HEK293T (cell line): ENCODE measurements around the gene PLEK.

Experiments
- CTCF ChIA-PET: fragments of 350-600 bp; formaldehyde crosslinking; extraction: SDS; loops from one replicate; lab custom pipeline; 2021; ENCODE audit warnings: antibody characterized with exemption, inconsistent platforms; lab: Yijun Ruan, JAX
- POLR2A ChIA-PET: fragments of 350-600 bp; formaldehyde crosslinking; extraction: SDS; loops from one replicate; lab custom pipeline; 2020; ENCODE audit warnings: antibody characterized with exemption, inconsistent platforms; lab: Yijun Ruan, JAX
- DNase-seq: peaks from one replicate; pipeline ENCODE4 v3.0.0; 2012; ENCODE audit warnings: mixed read lengths; ENCODE audit errors: extremely low spot score
- ARNT ChIP-seq: fragments of 450-650 bp; IDR thresholded peaks from 2 replicates; pipeline ENCODE4 v1.6.1; 2017; ENCODE audit warnings: mild to moderate bottlenecking
- BHLHE40 ChIP-seq: fragments of 450-650 bp; IDR thresholded peaks from 2 replicates; pipeline ENCODE4 v1.6.1; 2016; ENCODE audit warnings: mild to moderate bottlenecking, moderate library complexity, borderline replicate concordance
- CTBP1 ChIP-seq: fragments of 450-650 bp; IDR thresholded peaks from 2 replicates; pipeline ENCODE4 v1.6.1; 2016; ENCODE audit warnings: borderline replicate concordance
- ELF4 ChIP-seq: fragments of 450-650 bp; IDR thresholded peaks from 2 replicates; pipeline ENCODE4 v1.6.1; 2017; ENCODE audit warnings: antibody characterized with exemption
- FOXA1 ChIP-seq: fragments of 450-650 bp; IDR thresholded peaks from 2 replicates; pipeline ENCODE4 v1.6.1; 2016; ENCODE audit warnings: mild to moderate bottlenecking
- FOXK2 ChIP-seq: fragments of 450-650 bp; IDR thresholded peaks from 2 replicates; pipeline ENCODE4 v1.6.1; 2016; ENCODE audit warnings: mild to moderate bottlenecking
- FOXM1 ChIP-seq: fragments of 450-650 bp; IDR thresholded peaks from 2 replicates; pipeline ENCODE4 v1.6.1; 2017; ENCODE audit warnings: mild to moderate bottlenecking, borderline replicate concordance
- HDGF ChIP-seq: fragments of 450-650 bp; IDR thresholded peaks from 2 replicates; pipeline ENCODE4 v1.6.1; 2017; ENCODE audit warnings: antibody characterized with exemption, borderline replicate concordance
- L3MBTL2 ChIP-seq: fragments of 450-650 bp; conservative IDR thresholded peaks from 2 replicates; pipeline ENCODE4 v1.6.1; 2016; ENCODE audit warnings: mild to moderate bottlenecking
- LEF1 ChIP-seq: fragments of 450-650 bp; IDR thresholded peaks from 2 replicates; pipeline ENCODE4 v1.6.1; 2017; ENCODE audit warnings: mild to moderate bottlenecking, borderline replicate concordance
- NFRKB ChIP-seq: fragments of 450-650 bp; IDR thresholded peaks from 2 replicates; pipeline ENCODE4 v1.6.1; 2016; ENCODE audit warnings: mild to moderate bottlenecking, moderate library complexity
- SP1 ChIP-seq: fragments of 450-650 bp; IDR thresholded peaks from 2 replicates; pipeline ENCODE4 v1.6.1; 2017
- SUZ12 ChIP-seq: fragments of 450-650 bp; IDR thresholded peaks from 2 replicates; pipeline ENCODE4 v1.6.1; 2016; ENCODE audit warnings: mild to moderate bottlenecking
- TARDBP ChIP-seq: fragments of 450-650 bp; IDR thresholded peaks from 2 replicates; pipeline ENCODE4 v1.6.1; 2016
- ZNF384 ChIP-seq: fragments of 450-650 bp; IDR thresholded peaks from 2 replicates; pipeline ENCODE4 v1.6.1; 2016
- TF ChIP-seq, protein P1 (sequence below): fragments of 450-650 bp; IDR thresholded peaks from 2 replicates; pipeline ENCODE4 v1.6.1; 2016

PLEK gene

DNA sequence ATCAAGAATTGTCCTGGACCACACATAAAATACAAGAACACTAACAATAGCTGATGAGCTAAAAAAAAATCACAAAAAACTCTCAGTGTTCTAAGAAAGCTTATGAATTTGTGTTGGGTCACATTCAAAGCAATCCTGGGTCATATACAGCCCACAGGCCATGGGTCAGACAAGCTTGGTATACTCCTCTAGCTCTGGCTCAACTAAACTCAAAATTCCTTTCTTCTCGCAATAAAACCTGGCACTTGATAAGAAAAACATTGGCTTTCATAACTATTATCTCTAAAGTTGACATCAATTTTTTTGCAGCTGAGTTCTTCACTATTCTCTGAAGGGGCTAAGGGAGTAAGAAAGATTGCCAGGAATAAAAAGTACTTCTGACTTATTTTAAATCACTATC is 63.7 kb downstream of the PLEK start:
- ChIA-PET POLR2A (no interaction called here), CTCF (interaction anchor here (1.5 kb wide), 1 partner anchor 13 kb away, joined by 5 read pairs; no protein-coding TSS in a partner anchor)
- no peak for DNase-seq
- TF ChIP-seq FOXA1, result no peak

- POLR2A ChIA-PET, result no interaction called here
- DNase-seq, result no peak
- CTCF ChIA-PET, result interaction anchor here (0.6 to 1.5 kb wide), 2 partner anchors 12 to 213 kb away, joined by 4 to 5 read pairs; no protein-coding TSS in a partner anchor
- no peak for TF ChIP-seq LEF1
Measured at GRCh38 chr2:68429311-68429826, 64.3 kb downstream of the PLEK start.

GRCh38 chr2:68431316-68431972 is 66.4 kb downstream of the PLEK start:
- no peak for DNase-seq
- CTCF ChIA-PET, result no interaction called here
- TF ChIP-seq ELF4 (no peak), LEF1 (no peak), NFRKB (no peak)
- TF ChIP-seq, protein P1, sequence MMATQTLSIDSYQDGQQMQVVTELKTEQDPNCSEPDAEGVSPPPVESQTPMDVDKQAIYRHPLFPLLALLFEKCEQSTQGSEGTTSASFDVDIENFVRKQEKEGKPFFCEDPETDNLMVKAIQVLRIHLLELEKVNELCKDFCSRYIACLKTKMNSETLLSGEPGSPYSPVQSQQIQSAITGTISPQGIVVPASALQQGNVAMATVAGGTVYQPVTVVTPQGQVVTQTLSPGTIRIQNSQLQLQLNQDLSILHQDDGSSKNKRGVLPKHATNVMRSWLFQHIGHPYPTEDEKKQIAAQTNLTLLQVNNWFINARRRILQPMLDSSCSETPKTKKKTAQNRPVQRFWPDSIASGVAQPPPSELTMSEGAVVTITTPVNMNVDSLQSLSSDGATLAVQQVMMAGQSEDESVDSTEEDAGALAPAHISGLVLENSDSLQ, result no peak
- POLR2A ChIA-PET, result no interaction called here

GRCh38 chr2:68432696-68433658 is 67.9 kb downstream of the PLEK start:
- no peak for TF ChIP-seq FOXK2
- DNase-seq, result no peak
- ChIA-PET POLR2A (no interaction called here), CTCF (no interaction called here)

GRCh38 chr2:68434981-68435380 is 69.9 kb downstream of the PLEK start:
- POLR2A ChIA-PET, result no interaction called here
- CTCF ChIA-PET, result no interaction called here
- no peak for DNase-seq
- TF ChIP-seq FOXA1 (no peak), L3MBTL2 (no peak), FOXM1 (no peak), FOXK2 (no peak), CTBP1 (no peak), NFRKB (no peak), ZNF384 (no peak)

- POLR2A ChIA-PET, result no interaction called here
- DNase-seq, result no peak
- CTCF ChIA-PET, result no interaction called here
- TF ChIP-seq TARDBP (no peak), SUZ12 (no peak), SP1 (no peak), CTBP1 (no peak), ZNF384 (no peak), NFRKB (no peak), FOXA1 (no peak), ARNT (no peak), HDGF (no peak), BHLHE40 (no peak)
Measured at GRCh38 chr2:68435615-68436014, 70.5 kb downstream of the PLEK start.

DNA sequence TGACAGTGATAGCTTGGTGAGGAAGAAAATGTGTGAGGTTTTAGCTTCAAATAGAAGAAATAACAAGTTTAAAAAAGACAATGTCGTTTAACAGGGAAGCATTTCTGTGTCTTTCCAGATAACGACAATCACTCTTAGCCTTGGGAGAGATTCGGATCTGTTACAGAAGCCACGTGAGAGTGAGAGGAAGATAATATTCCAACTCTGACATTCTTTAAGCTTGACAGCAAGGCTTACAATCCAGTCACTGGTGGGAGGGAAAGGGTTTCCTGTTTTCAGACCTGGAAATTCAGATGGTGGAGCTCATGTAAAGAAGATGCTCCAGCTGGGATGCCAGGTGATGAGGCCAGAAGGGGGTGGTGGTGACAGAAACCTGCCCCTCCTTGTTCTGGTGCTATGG is 71.2 kb downstream of the PLEK start:
- DNase-seq, result no peak
- POLR2A ChIA-PET, result no interaction called here
- TF ChIP-seq, protein P1, result no peak
- TF ChIP-seq ELF4, result no peak
- TF ChIP-seq FOXA1, result no peak
- TF ChIP-seq BHLHE40, result no peak
- TF ChIP-seq ARNT, result no peak
- TF ChIP-seq ZNF384, result no peak
- no peak for TF ChIP-seq SUZ12
- no peak for TF ChIP-seq L3MBTL2
- TF ChIP-seq FOXK2, result no peak
- no peak for TF ChIP-seq LEF1
- no peak for TF ChIP-seq TARDBP
- TF ChIP-seq FOXM1, result no peak
- TF ChIP-seq SP1, result no peak
- no peak for TF ChIP-seq NFRKB
- CTCF ChIA-PET, result no interaction called here
